Activated CD4-positive, alpha-beta memory T cell treated with anti-CD3 and anti-CD28 coated beads for 36 hours (primary cell): ENCODE results near the gene DBNL. TPM values are rescaled to one million over a fixed set of nuclear protein-coding genes. Genes with fewer than 3 reads are reported as not detected.

Source experiments
- CTCF ChIA-PET: fragments of 350-600 bp; sonication (Branson Sonifier 250); formaldehyde crosslinking; loops from one replicate; lab custom pipeline; 2021; ENCODE audit warnings: antibody characterized with exemption, inconsistent platforms; lab: Charles Lee
- POLR2A ChIA-PET: fragments of 350-600 bp; sonication (Branson Sonifier 250); formaldehyde crosslinking; loops from one replicate; lab custom pipeline; 2021; ENCODE audit warnings: antibody characterized with exemption; lab: Charles Lee
- DNase-seq: peaks from one replicate; pipeline ENCODE4 v3.0.0-alpha.2; 2020
- H3K27ac Mint-ChIP-seq: one replicate; pipeline ENCODE4 v1.8.0; 2021; ENCODE audit warnings: mixed read lengths
- H3K27me3 Mint-ChIP-seq: one replicate; pipeline ENCODE4 v1.8.0; 2021; ENCODE audit warnings: mixed read lengths
- H3K36me3 Mint-ChIP-seq: one replicate; pipeline ENCODE4 v1.8.0; 2021; ENCODE audit warnings: mixed read lengths
- H3K4me1 Mint-ChIP-seq: one replicate; pipeline ENCODE4 v1.8.0; 2021; ENCODE audit warnings: low read depth, mixed read lengths
- H3K4me3 Mint-ChIP-seq: one replicate; pipeline ENCODE4 v1.8.0; 2021; ENCODE audit warnings: mild to moderate bottlenecking, mixed read lengths
- H3K9me3 Mint-ChIP-seq: one replicate; pipeline ENCODE4 v1.8.0; 2021; ENCODE audit warnings: mixed read lengths
- intact Hi-C: fragments of 100-400 bp; cut with micrococcal nuclease; formaldehyde crosslinking; loops from one replicate; pipeline ENCODE4 v1.15.1; 2023
- total RNA-seq, 2 experiments: library from RNA; stranded (reverse); gene quantifications; one replicate each; pipeline ENCODE4 v1.2.3, GENCODE V29; 2021

DBNL gene
- total RNA-seq, 2 experiments from 2014 or later: 128 to 129 TPM

GRCh38 chr7:44059219-44060090, 15.0 kb downstream of the DBNL start:
- H3K36me3 Mint-ChIP-seq: peaks cover 47% of the 10 kb centered on the region
- ChIA-PET CTCF (no interaction called here), POLR2A (no interaction called here)
- no peak overlapping the region for H3K4me3 Mint-ChIP-seq
- H3K9me3 Mint-ChIP-seq: no peaks in the 10 kb centered on the region
- no peak for DNase-seq
- H3K27ac Mint-ChIP-seq: no peak overlapping the region
- intact Hi-C loops: no loop called here
- H3K4me1 Mint-ChIP-seq: peaks cover 8% of the 10 kb centered on the region
- H3K27me3 Mint-ChIP-seq: no peaks in the 10 kb centered on the region

DNA sequence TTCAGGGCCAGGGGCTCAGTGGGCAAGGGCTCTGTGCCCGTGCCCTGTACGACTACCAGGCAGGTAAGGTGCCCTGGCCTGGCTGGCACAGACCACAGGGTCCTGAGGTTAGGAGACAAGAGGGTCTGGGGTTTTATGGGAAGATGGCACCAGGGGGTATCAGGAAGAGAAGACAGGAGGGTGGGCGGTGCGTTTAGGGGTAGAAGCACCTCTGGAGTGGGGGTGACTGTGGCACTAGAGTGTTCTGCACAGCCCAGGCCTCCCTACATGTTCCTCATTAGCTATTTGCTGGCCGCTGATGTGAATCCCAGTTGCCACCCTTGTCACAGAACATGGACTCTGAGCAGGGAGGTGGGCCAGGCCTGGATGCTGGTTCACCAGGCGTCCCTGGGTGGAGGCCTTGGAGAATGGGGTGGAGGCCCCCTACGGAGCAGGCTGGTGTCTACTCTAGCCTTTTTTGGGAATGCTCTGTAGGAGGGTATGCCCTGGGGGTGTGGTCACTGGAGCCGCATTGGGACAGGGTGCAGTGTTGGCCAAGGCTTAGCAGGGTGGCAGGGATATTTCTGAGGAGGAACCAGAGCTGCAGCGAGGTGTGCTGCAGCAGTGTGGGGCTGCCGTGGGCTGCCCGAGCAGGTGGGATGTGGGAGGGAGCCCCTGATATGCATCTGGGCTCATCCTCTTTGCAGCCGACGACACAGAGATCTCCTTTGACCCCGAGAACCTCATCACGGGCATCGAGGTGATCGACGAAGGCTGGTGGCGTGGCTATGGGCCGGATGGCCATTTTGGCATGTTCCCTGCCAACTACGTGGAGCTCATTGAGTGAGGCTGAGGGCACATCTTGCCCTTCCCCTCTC, 15.8 kb downstream of the DBNL start:
- H3K9me3 Mint-ChIP-seq: no peaks in the 10 kb centered on the region
- H3K4me3 Mint-ChIP-seq: no peak overlapping the region
- peaks cover 12% of the 10 kb centered on the region for H3K4me1 Mint-ChIP-seq
- no peak for DNase-seq
- ChIA-PET CTCF (interaction anchor here (0.6 kb wide), 1 partner anchor 514 kb away, joined by 4 read pairs; no protein-coding TSS in a partner anchor), POLR2A (no interaction called here)
- peaks cover 43% of the 10 kb centered on the region for H3K36me3 Mint-ChIP-seq
- H3K27me3 Mint-ChIP-seq: no peaks in the 10 kb centered on the region
- no peak overlapping the region for H3K27ac Mint-ChIP-seq
- intact Hi-C loops: no loop called here

GRCh38 chr7:44060948-44061644, 16.6 kb downstream of the DBNL start:
- ChIA-PET CTCF (interaction anchor here (0.6 kb wide), 1 partner anchor 513 kb away, joined by 4 read pairs; no protein-coding TSS in a partner anchor), POLR2A (no interaction called here)
- Mint-ChIP-seq H3K36me3 (peaks cover 35% of the 10 kb centered on the region), H3K4me1 (peaks cover 19% of the 10 kb centered on the region), H3K27me3 (no peaks in the 10 kb centered on the region), H3K27ac (no peak overlapping the region), H3K4me3 (no peak overlapping the region), H3K9me3 (no peaks in the 10 kb centered on the region)
- DNase-seq: no peak
- intact Hi-C loops: no loop called here

GRCh38 chr7:44061645-44062179, 17.2 kb downstream of the DBNL start:
- Mint-ChIP-seq H3K36me3 (peaks cover 30% of the 10 kb centered on the region), H3K4me1 (peaks cover 23% of the 10 kb centered on the region), H3K4me3 (no peak overlapping the region), H3K27me3 (no peaks in the 10 kb centered on the region), H3K27ac (no peak overlapping the region), H3K9me3 (no peaks in the 10 kb centered on the region)
- no peak for DNase-seq
- ChIA-PET CTCF (no interaction called here), POLR2A (interaction anchor here (1.3 kb wide), 1 partner anchor 17 kb away, joined by 3 read pairs; the partner anchor contains the start of gene DBNL)
- intact Hi-C loops: no loop called here

- Mint-ChIP-seq H3K4me3 (no peak overlapping the region), H3K4me1 (peaks cover 28% of the 10 kb centered on the region), H3K27ac (no peak overlapping the region), H3K9me3 (no peaks in the 10 kb centered on the region), H3K27me3 (no peaks in the 10 kb centered on the region), H3K36me3 (peaks cover 26% of the 10 kb centered on the region)
- CTCF ChIA-PET: interaction anchor here (0.6 kb wide), 1 partner anchor 17 kb away, joined by 4 read pairs; no protein-coding TSS in a partner anchor
- POLR2A ChIA-PET: interaction anchor here (1.3 kb wide), 1 partner anchor 18 kb away, joined by 3 read pairs; the partner anchor contains the start of gene DBNL
- no peak for DNase-seq
- intact Hi-C loops: no loop called here
Observed at GRCh38 chr7:44062180-44062902, 17.8 kb downstream of the DBNL start.

- Mint-ChIP-seq H3K36me3 (peaks cover 20% of the 10 kb centered on the region), H3K4me3 (no peak overlapping the region), H3K4me1 (peaks cover 30% of the 10 kb centered on the region), H3K27ac (no peak overlapping the region), H3K9me3 (no peaks in the 10 kb centered on the region), H3K27me3 (no peaks in the 10 kb centered on the region)
- ChIA-PET POLR2A (interaction anchor here (1.3 kb wide), 1 partner anchor 19 kb away, joined by 3 read pairs; the partner anchor contains the start of gene DBNL), CTCF (interaction anchor here (0.6 kb wide), 1 partner anchor 18 kb away, joined by 4 read pairs; no protein-coding TSS in a partner anchor)
- no peak for DNase-seq
- intact Hi-C loops: no loop called here
Observed at GRCh38 chr7:44062903-44063295, 18.4 kb downstream of the DBNL start.

GRCh38 chr7:44063547-44063893, 19.0 kb downstream of the DBNL start:
- H3K9me3 Mint-ChIP-seq: no peaks in the 10 kb centered on the region
- H3K27me3 Mint-ChIP-seq: no peaks in the 10 kb centered on the region
- peaks cover 15% of the 10 kb centered on the region for H3K36me3 Mint-ChIP-seq
- ChIA-PET CTCF (no interaction called here), POLR2A (interaction anchor here (1.0 kb wide), 1 partner anchor 10 kb away, joined by 3 read pairs; no protein-coding TSS in a partner anchor)
- intact Hi-C loops: no loop called here
- peaks cover 30% of the 10 kb centered on the region for H3K4me1 Mint-ChIP-seq
- no peak overlapping the region for H3K4me3 Mint-ChIP-seq
- H3K27ac Mint-ChIP-seq: no peak overlapping the region
- no peak for DNase-seq

DNA sequence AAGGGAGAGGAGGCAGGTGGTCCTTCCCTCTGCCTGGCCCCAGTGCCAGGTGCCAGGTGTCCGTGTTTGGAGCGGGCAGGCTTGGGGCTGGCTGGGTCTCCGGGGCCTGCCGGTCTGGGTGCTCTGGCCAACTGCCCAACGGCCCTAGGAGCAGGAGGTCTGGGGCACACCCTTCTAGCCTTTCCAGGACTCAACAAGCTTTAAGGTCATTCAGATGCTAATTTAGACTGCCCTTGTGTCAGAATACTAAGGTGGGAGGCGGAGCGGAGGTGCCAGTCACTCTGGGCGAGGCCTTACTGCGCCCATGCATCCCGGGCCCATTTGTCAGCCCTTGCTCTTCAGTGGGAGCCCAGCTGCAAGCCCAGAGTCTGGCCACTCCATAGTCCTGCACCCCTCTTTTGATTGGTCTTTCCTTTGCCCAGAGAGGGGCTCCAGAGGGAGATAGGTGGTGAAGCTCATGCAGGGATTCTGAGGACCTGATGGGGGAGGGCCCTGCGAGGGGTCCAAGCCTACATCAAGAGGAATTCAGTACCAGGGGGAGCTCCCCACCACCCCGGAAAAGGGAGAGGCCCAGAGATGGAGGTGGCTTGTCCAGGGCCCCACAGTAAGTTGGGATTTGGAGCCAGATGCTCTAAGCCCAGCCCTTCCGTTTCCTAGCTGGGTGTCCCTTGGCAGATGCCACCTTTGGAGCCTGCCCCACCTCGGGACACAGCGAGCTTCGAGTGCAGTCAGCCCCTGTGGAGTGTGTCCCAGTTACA, 19.6 kb downstream of the DBNL start:
- no peak overlapping the region for H3K27ac Mint-ChIP-seq
- no peak for DNase-seq
- peaks cover 33% of the 10 kb centered on the region for H3K4me1 Mint-ChIP-seq
- POLR2A ChIA-PET: interaction anchor here (1.0 kb wide), 2 partner anchors 11 kb away, joined by 3 read pairs; no protein-coding TSS in a partner anchor
- intact Hi-C loops: no loop called here
- no peaks in the 10 kb centered on the region for H3K27me3 Mint-ChIP-seq
- H3K4me3 Mint-ChIP-seq: no peak overlapping the region
- peaks cover 10% of the 10 kb centered on the region for H3K36me3 Mint-ChIP-seq
- CTCF ChIA-PET: no interaction called here
- no peaks in the 10 kb centered on the region for H3K9me3 Mint-ChIP-seq

DNA sequence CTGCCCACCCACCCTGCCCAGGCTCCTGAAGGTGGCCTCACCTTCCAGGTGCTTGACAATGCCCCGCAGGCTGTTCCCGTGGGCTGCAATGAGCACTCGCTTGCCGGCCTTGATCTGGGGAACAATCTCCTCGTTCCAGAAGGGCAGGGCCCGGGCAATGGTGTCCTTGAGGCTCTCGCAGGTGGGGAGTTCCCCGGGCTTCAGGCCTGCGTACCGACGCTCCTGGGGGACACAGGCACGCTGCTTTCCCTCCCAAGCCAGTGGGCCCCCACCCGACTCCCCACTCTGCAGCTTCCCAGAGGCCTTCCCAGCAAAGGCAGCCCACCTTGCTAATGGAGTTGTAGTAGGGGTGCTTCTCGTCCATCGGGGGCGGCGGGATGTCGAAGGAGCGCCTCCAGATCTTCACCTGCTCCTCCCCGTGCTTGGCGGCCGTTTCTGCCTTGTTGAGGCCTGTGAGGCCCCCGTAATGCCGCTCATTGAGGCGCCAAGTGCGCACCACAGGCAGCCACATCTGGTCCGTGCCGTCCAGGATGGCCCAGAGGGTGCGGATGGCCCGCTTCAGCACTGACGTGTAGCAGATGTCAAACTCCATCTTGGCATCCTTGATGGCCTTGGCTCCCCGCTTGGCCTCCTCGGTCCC, 20.4 kb downstream of the DBNL start:
- no peak for DNase-seq
- intact Hi-C loops: no loop called here
- ChIA-PET CTCF (no interaction called here), POLR2A (interaction anchor here (1.0 kb wide), 1 partner anchor 10 kb away, joined by 3 read pairs; no protein-coding TSS in a partner anchor)
- H3K4me1 Mint-ChIP-seq: peaks cover 33% of the 10 kb centered on the region
- no peak overlapping the region for H3K4me3 Mint-ChIP-seq
- H3K27me3 Mint-ChIP-seq: no peaks in the 10 kb centered on the region
- H3K9me3 Mint-ChIP-seq: no peaks in the 10 kb centered on the region
- peaks cover 3% of the 10 kb centered on the region for H3K36me3 Mint-ChIP-seq
- peak overlapping the region; percentile 18 for H3K27ac Mint-ChIP-seq

GRCh38 chr7:44065431-44066110, 21.1 kb downstream of the DBNL start, which contains the start of gene PGAM2:
PGAM2 (minus strand) TSS chr7:44065567; CDS start chr7:44065529, 38 bp downstream.
- ChIA-PET POLR2A (no interaction called here), CTCF (no interaction called here)
- H3K4me1 Mint-ChIP-seq: peaks cover 33% of the 10 kb centered on the region
- H3K36me3 Mint-ChIP-seq: no peaks in the 10 kb centered on the region
- no peak within 1 kb of the TSS for H3K4me3 Mint-ChIP-seq
- H3K27me3 Mint-ChIP-seq: no peaks in the 10 kb centered on the region
- H3K9me3 Mint-ChIP-seq: no peaks in the 10 kb centered on the region
- peak within 1 kb of the TSS; percentile 44 for H3K27ac Mint-ChIP-seq
- intact Hi-C loops: no loop called here
- peak; percentile 37 for DNase-seq
